HG03558 (cell line): ENCODE measurements around the gene AGBL2.
A peak's percentile ranks its signal among the peaks of the same experiment; 100 is the strongest.
"Not testable (repeated sequence)": the region's sequence is repeated elsewhere in the genome, so short reads cannot be mapped to it uniquely, and the experiment has no call there.

ENCODE experiments used
- ATAC-seq: cut with Tn5 transposase; IDR thresholded peaks from one replicate; pipeline ENCODE4 v1.9.1; 2021; ENCODE audit warnings: moderate number of reproducible peaks; ENCODE audit not compliant: unreplicated experiment; ENCODE audit errors: extremely low read depth

The AGBL2 gene

DNA sequence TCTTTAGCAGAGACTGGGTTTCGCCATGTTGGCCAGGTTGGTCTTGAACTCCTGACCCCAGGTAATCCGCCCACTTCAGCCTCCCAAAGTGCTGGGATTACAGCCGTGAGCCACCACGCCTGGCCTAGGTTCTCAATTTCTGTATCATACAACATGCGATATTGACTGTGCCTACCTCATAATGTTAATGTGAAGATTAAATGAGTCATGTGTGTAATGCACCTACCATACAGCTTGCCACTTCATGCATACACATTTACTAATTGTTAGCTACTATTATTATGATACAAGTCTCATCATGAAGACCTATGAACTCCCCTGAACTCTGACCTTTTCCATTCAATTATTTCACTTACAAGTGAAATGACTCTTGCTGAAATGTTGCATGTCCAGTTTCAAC lies 25.7 kb downstream of the AGBL2 start:
- no peak for ATAC-seq

DNA sequence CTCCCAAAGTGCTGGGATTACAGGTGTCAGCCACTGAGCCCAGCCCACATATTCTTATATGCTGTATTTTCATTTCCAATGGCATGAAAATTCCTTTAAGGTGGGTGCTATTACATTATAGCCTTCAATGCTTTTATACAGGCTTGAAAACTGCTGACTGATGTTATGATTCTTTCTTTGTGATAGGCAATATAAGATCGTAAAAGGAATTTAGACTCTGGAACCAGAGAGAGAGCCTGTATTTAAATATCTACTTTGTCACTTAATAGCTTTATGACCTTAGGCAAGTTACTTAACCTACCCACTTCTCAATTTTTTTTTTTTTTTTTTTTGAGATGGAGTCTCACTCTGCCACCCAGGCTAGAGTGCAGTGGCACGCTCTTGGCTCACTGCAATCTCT lies 26.2 kb downstream of the AGBL2 start:
- ATAC-seq: no peak

DNA sequence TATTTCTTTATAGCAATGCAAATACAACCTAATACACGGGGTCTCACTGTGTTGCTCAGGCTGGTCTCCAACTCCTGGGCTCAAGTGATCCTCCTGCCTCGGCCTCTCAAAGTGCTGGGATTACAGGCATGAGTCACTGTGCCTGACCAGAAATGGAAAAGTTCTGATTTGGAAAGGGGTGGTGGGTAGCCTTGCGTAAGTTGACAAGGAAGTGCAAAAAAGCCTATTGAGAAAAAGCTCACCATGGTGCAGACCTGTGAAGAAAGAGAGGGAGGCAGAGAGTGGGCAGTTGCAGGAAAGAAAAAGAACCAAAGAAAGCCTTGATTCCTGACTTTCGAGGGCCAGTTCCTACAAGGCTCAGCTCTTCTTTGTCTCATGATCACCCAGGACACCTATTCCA lies 27.1 kb downstream of the AGBL2 start:
- ATAC-seq: no peak

DNA sequence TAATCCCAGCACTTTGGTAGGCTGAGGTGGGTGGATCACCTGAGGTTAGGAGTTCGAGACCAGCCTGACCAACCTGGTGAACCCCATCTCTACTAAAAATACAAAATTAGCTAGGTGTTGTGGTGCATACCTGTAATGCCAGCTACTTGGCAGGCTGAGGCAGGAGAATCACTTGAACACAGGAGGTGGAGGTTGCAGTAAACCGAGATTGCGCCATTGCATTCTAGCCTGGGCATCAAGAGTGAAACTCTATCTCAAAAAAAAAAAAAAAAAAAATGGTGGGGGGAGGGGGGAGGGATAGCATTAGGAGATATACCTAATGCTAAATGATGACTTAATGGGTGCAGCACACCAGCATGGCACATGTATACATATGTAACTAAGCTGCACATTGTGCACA lies 28.5 kb downstream of the AGBL2 start:
- not testable (repeated sequence) for ATAC-seq

DNA sequence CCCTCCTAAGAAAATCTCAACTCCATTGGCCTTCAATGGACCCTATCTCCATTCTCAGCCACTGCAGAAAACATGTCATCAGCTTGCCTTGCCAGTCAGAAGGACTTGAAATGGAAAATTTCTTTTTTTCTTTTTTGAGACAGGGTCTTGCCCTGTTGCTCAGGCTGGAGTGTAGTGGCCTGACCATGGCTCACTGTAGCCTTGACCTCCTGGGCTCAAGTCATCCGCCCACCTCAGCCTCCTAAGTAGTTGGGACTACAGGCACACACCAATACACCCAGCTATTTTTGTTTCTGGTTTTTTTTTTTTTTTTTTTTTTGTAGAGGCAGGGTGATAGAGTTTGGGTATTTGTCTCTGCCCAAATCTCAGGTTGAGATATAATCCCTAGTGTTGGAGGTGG lies 29.0 kb downstream of the AGBL2 start:
- ATAC-seq: no peak

DNA sequence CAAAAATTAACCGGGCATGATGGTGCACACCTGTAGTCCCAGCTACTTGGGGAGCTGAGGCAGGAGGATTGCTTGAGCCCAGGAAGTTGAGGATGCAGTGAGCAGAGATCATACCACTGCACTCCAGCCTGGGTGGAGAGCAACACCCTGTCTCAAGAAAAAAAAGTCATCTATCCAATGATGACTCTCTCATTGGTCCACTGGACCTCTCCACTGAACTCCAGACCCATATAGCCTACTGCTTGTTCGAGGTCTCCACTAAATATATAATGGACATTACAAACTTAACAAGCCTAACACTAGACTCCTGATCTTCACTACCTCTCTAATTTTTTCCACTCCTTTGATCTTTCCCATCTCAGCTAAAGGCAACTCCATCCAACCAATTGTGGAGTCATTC lies 39.3 kb downstream of the AGBL2 start:
- no peak for ATAC-seq

DNA sequence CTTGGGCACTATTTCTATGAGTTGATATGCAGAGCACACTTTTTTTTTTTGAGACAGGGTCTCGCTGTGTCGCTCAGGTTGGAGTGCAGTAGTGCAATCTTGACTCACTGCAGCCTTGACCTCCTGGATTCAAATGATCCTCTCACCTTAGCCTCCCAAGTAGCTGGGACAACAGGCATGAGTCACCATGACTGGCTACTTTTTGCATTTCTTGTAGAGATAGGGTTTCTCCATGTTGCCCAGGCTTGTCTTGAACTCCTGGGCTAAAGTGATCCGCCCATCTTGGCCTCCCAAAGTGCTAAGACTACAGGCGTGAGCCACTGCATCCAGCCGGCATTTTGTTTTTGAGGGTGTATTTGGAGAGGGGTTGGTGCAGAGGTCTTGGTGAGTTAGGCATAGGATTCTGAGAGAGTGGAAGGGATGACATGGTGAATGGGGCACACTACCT lies 42.9 kb downstream of the AGBL2 start:
- no peak for ATAC-seq

DNA sequence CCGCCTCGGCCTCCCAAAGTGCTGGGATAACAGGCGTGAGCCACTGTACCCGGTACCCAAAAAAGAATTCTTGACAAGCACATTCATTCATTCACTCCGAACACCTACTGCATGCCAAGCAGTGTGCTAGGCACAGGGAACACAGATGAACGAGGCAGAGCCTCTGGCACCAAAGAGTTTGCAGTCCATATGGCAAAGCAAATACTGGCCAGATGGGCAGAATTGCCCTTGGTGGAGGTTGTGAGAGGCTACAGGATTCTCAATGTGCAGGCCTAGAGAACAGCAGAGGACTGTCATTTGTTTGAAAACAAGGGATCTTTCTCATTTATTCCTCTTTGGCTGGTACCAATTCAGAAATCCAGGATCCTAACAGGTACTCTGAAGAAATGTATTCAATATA lies 45.3 kb downstream of the AGBL2 start:
- no peak for ATAC-seq

DNA sequence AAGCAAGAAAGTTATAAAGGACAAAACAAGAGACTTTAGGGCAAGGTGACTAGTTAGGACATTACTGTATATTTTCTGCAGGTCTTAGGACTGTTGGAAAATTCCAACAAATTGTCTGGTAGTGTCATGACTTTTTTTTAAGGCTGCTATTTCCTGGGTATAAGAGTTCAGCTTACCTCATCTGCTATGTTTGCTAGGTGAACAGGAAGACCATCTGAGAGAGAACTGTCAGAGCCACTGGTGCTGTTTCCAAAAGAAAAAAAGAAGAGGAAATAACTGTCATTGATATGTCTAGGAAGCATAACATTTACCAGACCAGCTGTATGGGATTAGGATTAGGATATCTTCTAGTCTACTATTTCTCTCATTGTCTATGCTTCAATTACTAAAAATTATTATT lies 46.5 kb downstream of the AGBL2 start:
- ATAC-seq: no peak

DNA sequence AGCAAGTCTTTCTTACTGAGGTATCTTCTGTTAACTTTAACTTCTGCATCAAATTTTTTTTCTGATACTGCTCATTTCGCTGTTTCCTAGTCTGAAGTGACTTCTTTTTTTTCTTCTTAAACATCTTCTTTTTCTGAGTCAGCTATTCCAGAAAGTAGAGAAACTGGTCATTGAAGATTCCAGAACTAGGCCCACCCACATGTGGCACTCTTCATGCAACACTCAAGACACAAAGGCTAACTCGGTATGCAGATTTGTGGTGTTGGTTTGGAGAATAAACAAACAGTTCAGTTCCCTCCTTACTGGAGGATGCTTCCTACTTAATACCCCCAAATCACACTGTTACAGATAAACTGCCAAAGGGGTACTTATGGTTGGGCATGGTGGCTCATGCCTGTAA lies 47.6 kb downstream of the AGBL2 start:
- ATAC-seq: no peak

DNA sequence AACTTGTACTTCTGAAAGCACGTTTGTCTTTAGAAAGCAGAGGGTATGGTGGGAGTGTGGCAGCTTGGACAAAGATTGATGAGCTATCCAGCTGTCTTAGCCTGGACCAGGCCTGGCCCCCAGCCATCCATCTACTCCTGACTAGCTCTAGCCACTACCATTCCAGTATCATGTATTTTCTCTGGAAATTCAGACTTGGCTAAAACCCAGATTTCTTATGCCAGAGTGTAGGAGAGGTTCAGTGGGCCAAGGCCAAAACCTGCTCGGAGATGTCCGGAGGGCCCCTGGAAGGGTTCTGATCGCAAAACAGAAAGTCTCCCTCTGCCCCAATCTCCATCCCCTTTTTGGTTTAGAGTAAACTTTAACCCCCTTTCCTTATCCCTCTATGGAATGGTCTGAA lies 48.0 kb downstream of the AGBL2 start:
- ATAC-seq: no peak

DNA sequence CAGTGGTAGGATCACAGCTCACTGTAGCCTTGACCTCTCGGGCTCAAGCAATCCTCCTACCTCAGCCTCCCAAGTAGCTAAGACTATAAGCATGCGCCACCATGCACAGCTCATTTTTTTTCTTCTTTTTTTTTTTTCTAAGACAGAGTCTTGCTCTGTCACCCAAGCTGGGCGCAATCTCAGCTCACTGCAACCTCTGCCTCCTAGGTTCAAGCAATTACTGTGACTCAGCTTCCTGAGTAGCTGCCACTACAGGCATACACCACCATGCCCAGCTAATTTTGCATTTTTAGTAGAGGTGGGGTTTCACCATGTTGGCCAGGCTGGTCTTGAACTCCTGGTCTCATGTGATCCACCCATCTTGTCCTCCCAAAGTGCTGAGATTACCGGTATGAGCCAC lies 50.2 kb downstream of the AGBL2 start:
- not testable (repeated sequence) for ATAC-seq

DNA sequence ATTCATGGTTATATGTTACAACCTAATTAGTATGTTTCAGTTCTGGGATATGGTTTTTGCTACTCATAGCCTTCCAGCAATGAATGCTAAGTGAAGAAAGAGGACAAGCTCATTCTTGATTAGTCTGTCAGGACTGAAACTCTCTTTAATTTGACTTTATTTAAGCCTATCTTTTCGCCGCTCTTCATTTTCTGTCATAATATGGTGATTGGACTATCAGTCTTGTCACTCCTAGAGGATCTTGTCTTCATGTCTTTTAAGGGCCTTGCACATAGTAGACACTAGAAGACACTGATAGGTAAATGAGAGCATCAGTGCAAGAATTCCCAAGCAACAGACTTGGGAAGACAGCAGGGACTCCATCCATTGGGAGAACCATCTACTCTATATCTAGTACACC lies 53.9 kb downstream of the AGBL2 start:
- ATAC-seq: no peak

DNA sequence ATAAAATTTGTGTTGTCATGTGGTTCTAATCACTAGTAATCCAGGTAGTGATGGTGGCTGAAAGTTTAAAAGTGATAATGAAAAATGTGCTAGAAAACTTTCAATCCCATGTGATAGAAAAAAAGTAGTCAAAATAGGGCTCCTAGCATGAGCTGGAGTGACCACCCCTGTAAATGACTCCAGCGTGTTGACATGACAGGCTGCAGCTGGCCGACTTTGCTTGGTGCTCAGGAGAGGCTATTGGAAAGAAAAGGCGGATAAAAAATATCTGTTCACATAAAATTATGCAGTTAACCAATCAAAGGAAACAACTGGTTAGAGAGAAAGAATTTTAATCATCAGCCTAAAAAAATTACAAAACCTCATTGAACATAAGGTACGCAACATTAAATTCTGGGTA lies 55.9 kb downstream of the AGBL2 start:
- ATAC-seq: no peak

DNA sequence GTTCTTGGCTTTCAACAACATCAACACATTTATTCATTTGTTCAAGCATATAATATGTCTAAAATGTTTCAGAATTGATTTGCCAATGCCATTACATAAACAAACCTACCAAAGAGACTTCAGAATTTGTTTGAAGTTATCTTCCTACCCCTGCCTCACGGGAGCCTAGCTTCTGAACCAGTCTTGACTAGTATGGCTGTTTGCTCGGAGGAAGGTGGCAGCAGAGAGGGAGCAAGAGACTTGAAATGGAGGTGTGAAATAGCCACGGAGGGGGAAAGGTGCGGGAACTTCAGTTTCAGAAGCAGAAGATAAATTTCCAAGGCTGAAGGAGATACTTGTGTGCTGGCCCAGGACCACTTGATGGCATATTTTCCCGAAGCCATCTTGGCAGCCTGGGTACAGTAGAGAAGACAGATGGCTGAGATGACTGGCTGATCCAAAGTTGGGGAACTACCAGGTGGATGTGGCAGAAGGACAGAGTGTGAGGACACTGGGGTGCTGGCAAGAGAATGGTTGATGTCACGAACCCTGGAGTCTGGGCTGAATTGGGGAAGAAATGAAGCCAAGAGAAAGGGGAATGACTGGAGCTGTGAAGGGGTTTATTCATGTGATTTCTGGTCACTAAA lies 58.8 kb downstream of the AGBL2 start:
- ATAC-seq: no peak

DNA sequence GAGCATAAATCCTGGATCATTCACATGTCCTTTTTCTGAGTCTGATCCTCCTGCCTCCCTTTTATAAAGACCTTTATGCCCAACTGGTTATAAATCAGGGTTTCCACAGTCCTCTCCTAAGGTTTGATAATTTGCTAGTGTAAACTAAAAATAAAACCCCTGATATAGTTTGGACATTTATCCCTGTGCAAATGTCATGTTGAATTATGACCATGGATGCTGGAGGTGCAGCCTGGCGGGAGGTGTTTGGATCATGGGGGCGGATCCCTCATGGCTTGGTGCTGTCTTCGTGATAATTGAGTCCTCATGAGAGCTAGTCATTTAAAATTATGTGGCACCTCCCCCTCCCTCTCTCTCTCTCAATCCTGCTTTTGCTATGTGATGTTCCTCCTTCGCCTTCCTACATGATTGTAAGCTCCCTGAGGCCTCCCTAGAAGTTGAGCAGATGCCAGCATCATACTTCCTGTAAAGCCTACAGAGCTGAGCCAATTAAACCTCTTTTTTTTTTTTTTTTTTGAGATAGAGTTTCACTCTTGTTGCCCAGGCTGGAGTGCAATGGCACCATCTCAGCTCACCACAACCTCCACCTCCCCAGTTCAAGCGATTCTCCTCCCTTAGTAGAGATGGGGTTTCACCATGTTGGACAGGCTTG lies 63.2 kb downstream of the AGBL2 start:
- no peak for ATAC-seq

DNA sequence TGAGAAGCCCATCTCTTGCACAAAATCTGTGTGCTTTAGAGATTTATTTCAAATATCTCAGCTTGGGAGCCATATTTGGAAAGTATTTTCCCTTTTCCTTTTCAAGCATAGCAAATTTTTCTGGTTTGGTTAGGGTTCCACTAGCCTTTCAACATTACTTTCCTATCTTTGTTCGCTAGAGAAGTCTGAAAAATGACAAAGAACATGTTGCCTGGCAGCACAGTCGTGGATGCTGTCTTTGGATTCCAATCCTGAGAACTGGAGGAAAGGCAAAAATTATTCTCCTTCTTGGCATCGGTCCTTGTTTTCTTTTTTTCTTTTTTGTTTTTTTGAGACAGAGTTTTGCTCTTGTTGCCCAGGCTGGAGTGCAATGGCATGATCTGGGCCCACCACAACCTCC lies 65.9 kb downstream of the AGBL2 start:
- no peak for ATAC-seq

DNA sequence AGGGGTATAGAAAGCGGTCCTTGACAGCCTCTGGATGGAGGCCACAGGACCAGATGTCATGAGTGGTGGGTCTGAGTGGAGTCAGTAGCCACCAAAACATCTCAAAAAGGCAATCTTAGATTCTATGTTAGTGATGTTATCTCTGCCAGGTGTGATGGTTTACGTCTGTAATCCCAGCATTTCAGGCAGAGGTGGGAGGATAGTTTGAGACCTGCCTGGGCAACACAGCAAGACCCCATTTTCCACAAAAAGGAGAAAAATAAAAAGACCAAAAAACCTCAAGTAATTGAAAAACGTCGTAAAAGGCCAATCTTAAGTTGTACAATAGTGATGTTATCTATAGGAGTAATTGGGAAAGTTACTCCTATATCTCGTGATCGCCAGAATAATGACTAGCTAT lies 69.2 kb downstream of the AGBL2 start:
- ATAC-seq: no peak

DNA sequence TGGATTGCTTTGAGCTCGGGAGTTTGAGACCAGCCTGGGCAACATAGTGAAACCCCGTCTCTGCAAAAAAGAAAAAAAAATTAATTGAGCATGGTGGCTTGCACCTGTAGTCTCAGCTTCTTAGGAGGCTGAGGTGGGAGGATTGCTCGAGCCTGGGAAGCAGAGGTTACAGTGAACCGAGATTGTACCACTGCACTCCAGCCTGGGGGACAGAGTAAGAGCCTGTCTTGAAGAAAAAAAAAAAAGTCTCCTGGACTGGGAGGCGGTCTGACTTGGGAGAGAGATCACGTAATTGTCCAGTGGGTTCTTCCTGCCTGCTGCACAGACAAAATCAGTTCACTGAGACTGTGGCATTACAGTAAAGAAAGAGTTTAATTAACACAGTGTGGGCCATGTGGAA lies 69.7 kb downstream of the AGBL2 start:
- ATAC-seq: no peak

DNA sequence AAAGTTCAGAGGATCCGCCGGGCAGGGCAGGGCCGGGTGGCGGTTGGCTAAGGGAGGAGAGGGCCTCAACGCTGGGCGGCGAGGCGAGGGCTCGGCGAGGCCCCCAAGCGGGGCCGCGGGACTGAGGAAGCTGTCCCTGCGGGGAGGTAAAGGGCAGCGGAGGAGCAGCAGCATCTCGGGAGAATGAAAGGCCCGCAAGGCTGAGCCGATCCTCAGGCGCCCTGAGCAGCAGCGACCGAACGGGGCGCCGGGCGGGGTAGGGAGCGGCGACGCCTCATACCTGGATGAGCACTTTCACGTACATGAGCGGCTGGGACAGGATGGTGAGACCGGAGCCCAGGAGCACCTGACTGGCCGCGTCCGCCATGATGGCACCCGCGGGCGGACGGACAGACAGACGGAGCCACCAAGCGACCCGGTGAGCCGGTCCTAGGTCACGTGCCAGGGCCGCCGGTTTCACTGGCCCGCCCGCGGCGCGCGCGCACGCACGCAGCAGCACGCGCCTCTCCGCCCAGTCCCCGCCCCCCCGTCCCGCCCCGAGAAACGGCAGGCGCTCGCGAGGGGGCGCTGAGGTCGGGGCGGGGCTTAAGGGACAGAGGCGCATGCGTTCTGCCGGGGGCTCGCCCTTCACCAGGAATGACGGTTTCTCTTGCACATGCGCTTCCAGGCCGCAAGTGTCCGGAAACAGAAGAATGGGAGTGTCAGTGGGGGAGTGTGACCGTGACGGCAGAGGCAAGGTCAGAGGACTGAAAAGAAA lies 72.9 kb downstream of the AGBL2 start, which contains the start of gene MTCH2:
Gene MTCH2 (minus strand): TSS at position 461 of the 757 bp plus-strand sequence. CDS start 94 bp downstream, at position 367.
- ATAC-seq: peak; percentile 93

DNA sequence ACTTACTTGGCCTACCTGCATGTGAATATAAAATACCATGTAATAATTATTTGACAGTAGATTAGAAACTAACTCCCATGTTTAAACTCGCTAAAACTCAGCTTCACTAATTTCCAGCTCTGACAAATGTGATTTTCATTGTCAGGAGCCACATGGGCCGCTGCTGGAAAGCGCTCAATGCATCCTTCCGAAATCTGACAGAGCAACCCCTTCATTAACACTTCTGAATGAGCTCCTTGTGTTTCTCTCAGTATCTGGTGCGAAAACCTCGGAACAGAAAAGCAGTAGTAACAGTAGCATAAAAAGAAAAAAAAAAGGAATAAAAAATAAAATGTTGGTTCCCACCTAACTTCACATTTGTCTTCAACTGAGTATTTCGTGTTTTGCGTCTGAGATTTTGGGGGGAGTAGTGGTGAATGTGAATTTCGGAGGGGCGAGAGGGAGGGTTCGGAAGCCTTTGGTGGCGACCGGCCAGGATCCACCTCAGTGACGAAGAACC lies 73.5 kb downstream of the AGBL2 start:
- no peak for ATAC-seq
